ENCODE results near the gene SERINC3. TPM values are rescaled to one million over a fixed set of nuclear protein-coding genes. Genes with fewer than 3 reads are reported as not detected.
"Not testable (repeated sequence)": the region's sequence is repeated elsewhere in the genome, so short reads cannot be mapped to it uniquely, and the experiment has no call there.

SERINC3 gene
- polyA plus RNA-seq, 4 donors = 66.1 to 82.0 (median 77.4) TPM

DNA sequence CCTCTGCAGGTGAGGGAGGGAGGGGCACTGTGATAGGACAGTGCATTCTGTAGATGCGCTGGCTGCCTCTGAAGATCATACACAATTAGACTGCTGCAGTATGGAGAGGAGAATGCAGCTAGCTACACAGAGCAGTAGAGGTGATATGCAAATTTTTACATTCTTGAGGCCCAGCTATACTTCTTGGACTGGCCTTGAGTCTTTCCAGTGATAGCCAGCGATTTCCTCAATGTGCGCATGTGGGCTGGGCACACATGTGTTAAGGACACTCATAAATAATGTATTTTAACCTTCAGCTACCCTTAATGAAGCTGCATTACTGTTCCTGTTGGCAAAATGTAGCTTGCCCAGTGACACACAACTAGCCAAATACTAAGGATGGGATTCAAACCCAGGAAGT, 27.2 kb downstream of the SERINC3 start:
- no peak for DNase-seq (ENCODE audit: low read depth in 4 of 4, low spot score in 3 of 4)

DNA sequence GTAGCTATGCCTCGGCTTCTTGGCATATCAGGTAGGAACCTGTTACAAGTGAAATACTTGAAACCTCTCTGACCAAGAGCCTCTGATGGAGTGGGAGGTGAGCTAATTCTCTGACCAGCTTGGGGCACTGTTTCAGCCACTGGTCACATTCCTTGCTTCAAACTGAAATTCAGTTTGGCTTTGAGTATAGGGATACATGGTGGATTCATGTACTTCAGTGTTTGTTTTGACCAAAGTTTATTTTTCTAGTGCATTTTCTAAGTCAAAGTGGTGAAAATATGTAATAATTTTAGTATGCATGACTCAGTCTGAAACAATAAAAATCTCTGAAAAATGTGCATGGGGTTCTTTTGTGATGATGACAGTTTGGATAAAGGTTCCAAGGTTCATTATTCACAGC, 27.6 kb downstream of the SERINC3 start:
- no peak for DNase-seq (ENCODE audit: low read depth in 4 of 4, low spot score in 3 of 4)

DNA sequence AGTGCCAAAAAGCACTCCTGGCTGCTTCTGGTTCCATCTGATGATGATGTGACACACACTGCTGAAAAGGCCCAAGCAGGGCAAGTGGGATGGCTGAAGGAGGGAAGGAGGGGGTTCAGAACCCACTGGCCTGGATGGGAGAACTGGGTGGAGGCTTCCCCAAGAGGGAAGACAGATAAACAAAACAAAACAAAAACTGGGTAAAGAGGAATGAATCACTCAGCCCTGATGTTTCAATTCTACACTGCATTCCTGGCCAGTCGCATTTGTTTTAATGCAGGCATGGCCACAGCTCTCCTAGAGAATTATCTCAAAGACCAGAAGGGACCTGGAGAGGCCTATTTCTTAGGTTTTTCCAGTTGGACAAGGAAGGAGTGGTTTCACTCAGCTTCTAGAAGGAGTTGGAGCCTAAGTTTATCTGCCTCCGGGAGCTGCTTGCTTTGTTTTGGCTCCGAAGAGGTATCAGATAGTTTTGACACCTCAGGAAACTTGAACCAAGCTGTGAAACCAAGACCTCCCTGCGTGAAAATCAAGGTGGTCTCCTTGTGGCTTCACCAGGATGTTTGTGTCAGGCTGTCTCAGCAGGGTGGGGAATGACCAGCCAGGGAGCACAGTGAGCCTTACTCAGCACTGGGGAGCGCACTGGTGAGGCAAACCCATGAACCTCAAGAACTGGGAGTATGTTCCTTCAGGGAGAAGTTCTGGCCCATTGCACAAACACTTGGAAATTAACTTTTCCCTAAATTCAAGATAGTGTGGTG, 30.1 kb downstream of the SERINC3 start:
- DNase-seq (ENCODE audit: low read depth in 4 of 4, low spot score in 3 of 4) = no peak

DNA sequence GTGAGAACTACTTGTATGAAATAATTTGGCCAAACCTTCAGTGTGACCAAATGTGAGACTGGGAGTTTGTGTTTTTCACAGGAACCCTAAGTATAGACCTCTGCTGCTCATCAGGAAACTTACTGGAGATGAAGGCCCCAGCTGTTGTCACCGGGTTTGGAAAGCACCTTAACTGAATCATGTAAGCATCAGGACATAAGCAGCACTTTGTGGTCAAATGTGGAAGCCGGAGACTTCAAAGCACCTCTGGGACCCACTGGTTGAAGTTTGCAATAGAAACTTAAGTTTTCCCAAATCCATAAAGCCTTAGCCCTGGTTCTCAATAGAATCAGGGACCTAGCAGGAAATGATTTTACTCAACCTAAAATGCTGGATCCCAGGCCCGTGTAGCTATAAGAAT, 31.9 kb downstream of the SERINC3 start:
- DNase-seq (ENCODE audit: low read depth in 4 of 4, low spot score in 3 of 4) = no peak

DNA sequence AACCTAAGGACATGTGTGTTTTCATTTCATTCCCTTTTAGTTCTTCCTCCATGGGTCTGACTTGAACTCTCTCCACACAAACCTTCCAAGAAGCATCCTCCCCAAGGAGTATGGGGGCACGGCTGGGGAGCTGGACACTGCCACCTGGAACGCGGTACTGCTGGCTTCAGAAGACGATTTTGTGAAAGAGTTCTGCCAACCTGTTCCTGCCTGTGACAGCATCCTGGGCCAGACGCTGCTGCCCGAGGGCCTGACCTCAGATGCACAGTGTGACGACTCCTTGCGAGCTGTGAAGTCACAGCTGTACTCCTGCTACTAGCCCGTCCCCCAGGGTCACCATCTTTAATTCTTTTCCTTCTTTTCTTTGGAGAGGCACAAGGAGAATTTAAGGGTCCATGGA, 32.6 kb downstream of the SERINC3 start:
- no peak for DNase-seq (ENCODE audit: low read depth in 4 of 4, low spot score in 3 of 4)

DNA sequence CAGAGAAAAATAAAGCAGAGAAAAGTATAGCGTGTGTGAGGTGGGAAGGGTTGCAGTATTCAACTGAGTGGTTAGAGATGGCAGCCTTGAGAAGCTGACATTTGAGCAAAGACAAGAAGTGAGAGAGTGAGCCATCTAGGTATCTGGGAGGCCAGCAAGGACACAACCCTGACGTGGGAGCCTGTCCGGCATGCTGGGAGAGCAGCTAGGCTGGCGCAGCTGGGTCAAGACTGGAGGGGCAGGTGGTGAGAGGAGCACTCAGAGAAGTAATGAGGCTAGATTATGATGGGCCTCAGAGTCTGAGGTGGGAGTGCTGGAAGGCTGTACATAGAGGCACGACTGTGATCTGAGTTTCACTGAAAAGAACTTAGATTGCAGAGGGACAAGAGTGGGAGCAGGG, 33.3 kb downstream of the SERINC3 start:
- no peak for DNase-seq (ENCODE audit: low read depth in 4 of 4, low spot score in 3 of 4)

DNA sequence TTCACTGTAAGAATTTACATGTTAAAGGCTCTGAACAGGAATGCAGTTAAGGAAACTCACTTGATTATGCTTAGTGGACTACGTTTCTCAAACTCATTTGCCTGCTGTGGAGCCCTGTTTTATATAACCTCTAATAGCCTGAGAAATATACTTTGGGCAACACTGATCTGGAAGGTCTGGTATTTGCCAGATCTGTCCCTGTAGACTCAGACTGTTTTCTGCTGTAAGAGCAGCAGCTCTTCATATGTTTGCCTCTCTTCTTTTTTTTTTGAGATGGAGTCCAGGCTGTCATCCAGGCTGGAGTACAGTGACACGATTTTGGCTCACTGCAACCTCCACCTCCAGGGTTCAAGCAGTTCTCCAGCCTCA, 36.1 kb downstream of the SERINC3 start:
- no peak for DNase-seq (ENCODE audit: low read depth in 4 of 4, low spot score in 3 of 4)

DNA sequence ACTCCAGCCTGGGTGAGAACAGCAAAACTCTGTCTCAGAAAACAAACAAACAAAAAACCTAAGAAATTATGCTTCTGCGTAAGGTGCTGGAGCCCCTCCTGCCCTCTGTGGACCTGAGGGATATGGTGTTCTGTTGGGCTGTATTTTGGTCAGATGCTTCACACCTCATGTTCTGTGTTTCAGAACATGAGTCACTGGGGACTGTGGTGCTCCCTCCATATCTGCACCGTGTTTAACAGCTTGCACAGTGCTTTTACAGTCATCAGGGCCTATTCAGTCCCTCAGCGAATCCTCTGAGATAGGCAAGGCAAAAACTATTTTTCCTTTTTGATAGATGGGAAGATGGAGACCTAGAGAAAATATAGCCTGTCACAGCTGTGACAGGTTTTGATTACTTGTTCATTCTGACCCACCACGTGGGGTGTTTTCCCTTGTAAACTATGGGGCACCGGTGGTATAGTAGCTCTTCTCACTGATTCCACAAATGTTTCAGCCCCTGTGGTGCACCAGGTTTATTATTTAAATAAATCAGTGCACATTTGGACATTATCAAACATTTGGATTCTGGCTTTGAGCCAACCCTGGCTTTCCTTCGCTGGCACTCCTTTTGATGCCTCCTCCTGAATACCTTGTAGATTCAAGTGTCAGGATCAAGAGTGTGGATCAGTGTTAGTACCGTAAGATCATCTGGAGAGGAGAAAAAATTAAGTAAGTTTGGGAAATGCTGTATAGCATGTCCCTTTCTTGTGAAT, 36.6 kb downstream of the SERINC3 start:
- no peak for DNase-seq (ENCODE audit: low read depth in 4 of 4, low spot score in 3 of 4)

DNA sequence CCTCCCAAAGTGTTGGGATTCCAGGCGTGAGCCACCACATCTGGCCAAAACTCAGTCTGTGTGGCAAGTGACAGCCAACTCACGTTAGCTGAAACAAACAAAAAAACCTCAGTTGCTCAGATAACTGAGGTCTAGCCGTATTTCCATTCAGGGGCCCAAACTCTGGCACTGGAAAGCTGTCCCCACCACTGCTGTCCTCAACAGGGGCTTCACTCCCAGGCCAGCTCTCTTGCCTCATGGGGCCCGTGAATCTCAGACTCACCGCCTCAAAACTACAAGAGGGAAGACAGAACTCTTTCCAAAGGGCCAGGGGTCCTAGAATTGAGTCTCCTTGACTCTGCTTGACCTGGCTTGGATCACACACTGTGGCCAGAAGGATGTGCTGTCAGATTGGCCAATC, 38.8 kb downstream of the SERINC3 start:
- no peak for DNase-seq (ENCODE audit: low read depth in 4 of 4, low spot score in 3 of 4)

DNA sequence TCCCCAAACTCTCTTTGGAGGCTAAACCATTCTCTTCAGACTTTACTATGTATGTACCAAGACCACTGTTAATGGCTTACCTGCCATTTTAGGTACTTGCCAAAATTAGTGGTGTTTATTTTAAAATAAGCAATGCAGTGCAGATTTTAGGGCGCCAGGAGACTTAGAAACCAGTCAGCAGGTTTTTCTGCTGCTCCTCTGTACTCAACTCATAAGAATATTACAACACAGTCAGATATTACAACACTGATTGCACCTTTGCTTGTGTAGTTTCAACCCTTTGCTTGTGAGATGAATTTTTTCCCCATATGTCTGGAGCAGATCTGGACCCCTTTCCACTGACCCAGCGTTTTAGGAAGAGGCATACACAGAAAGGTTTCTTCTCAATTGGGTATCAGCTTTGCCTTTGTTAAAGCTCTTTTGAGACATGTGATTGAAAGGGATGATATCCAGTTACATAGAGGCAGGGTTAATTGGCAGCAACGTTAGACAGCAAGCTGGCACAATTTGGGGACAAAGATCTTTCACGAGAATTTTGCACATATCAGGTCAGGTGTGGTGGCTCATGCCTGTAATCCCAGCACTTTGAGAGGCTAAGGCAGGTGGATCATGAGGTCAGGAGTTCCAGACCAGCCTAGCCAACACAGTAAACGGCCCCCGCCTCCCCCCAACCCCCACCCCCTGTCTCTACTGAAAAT, 40.0 kb downstream of the SERINC3 start:
- no peak for DNase-seq (ENCODE audit: low read depth in 4 of 4, low spot score in 3 of 4)

DNA sequence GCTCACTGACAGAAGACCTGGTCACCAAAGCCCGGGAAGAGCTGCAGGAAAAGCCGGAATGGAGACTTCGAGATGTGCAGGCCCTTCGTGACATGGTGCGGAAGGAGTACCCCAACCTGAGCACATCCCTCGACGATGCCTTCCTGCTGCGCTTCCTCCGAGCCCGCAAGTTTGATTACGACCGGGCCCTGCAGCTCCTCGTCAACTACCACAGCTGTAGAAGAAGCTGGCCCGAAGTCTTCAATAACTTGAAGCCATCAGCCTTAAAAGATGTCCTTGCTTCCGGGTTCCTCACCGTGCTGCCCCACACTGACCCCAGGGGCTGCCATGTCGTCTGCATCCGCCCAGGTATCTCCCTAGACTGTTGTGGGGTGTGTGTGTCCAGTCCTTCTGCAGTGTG, 41.8 kb downstream of the SERINC3 start:
- no peak for DNase-seq (ENCODE audit: low read depth in 4 of 4, low spot score in 3 of 4)

DNA sequence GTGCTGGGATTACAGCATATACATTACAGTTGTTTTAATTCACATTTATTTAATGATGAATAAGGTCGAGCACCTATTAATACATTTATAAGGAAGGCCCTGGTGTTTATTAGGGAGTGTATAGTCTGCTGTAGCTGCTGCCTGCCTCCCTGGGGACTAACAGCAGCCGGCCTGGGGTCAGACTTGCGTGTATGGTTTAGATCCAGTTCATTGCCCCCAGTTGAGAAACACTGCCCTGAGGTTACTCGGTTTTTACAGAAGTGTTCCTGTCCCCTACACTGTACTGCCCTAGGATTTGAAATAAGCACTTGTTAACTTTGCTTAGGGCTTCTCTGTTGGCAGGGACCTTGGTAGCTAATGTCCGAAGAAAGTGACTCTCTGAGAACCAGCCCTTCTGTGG, 42.2 kb downstream of the SERINC3 start:
- no peak for DNase-seq (ENCODE audit: low read depth in 4 of 4, low spot score in 3 of 4)

DNA sequence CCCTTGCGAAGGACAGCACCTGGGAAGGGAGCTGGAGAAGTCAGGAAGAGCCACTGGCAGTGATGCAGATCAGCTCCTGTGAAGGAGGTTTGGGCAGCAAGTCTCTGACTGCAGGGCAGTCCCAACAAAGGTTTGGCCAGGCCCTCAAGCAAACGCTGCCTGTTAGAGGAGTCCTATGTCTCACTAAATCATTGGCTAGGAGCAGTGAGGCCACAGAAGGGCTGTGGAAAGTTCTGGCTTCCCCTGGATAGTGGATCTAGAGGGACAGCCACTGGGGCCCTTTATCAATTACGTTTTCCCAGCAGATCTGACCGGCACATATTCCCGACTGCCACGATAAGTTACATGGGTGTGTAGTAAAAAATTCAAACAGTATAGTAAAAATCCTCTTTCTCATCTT, 43.7 kb downstream of the SERINC3 start:
- DNase-seq (ENCODE audit: low read depth in 4 of 4, low spot score in 3 of 4) = no peak

DNA sequence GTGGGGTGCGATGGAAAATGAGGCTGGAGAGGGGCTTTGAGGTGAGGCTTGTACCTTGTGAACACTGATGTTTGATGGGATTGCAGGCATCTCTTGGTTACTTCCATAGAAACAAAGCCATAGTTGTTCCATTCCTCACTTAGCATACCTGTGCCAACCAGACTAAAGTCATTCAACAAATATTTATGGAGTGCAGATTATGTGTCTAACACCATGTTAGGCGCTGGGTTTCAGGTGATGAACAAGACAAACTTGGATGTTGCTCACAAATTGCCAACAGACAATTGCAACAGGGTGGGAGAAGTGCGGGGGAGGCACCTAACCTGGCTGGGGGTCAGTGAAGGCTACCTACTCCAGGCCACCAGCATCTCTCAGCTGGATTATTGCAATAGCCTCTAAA, 44.7 kb downstream of the SERINC3 start:
- no peak for DNase-seq (ENCODE audit: low read depth in 4 of 4, low spot score in 3 of 4)

DNA sequence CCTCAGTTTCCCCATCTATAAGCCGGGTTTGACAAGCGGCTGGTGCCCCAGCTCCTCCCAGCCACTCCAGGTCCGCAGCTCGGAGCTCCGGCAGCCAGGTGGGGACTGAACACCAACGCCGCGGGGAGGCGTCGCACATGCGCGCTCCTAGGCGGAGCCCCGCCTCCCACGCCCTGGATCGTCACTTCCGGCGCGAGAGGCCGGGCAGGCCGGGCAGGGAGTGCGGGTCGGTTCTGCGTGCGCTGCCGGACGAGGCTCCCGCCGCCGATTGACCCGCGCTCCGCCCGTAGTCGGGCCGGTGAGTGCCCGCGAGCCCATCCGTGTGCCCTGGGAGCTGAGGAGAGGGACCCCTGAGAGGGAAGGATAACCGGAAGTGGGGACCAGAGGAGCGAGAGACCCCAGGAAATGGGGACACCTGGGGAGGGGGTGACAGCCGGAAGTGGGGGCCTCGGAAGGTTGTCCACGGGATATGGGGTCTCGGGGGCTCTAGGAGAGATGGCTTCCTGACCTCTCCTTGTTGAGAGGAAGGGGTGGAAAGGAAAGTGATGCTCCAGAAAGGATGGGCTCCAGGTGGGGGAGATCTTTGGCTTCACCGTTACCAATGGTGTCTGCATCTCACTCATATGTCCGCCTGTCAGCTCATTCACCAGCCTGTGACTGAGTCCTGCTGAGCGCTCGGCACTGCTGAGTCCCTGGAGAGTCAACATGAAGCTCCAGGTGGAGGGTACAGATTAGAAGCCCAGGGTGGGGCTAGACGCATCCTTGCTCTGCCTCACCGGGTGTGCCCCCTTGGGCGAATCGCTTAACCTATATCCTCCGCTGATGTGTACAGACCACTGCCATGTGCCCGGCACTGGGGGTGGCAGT, 45.9 kb downstream of the SERINC3 start, which contains the start of gene TTPAL:
TSS of gene TTPAL (plus strand) at position 181 of the 867 bp plus-strand sequence. CDS start 4,126 bp downstream, outside the sequence.
- peak; percentile 75 to 81 (median 77) for DNase-seq (ENCODE audit: low read depth in 4 of 4, low spot score in 3 of 4)

DNA sequence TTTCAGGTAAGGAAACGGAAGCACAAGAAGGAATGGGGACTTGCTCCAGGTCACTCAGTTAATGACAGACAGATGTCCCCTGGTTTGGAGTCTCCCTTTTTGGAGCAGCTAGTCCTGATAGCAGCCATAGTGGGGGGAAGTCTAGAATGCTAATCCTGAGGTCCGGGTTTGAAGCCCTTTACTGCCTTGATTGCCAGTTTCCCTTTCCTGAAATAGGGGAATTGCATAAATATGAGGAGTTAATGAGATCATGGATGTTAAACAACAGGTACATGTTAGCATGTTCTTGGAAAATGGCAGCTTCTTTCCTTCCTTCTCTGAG, 46.5 kb downstream of the SERINC3 start:
- no peak for DNase-seq (ENCODE audit: low read depth in 4 of 4, low spot score in 3 of 4)

DNA sequence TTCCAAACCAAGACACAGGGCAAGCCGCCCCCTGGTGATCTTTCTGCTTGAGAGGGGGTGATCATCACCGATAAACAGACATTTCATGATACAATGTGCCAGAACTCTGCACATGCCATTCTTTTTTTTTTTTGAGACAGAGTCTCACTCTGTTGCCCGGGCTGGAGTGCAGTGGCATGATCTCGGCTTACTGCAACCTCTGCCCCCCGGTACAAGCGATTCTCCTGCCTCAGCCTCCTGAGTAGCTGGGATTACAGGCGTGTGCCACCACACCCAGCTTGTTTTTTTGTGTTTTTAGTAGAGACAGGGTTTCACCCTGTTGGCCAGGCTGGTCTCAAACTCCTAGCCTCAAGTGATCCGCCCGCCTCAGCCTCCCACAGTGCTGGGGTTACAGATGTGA, 49.6 kb downstream of the SERINC3 start:
- DNase-seq (ENCODE audit: low read depth in 4 of 4, low spot score in 3 of 4) = not testable (repeated sequence)

DNA sequence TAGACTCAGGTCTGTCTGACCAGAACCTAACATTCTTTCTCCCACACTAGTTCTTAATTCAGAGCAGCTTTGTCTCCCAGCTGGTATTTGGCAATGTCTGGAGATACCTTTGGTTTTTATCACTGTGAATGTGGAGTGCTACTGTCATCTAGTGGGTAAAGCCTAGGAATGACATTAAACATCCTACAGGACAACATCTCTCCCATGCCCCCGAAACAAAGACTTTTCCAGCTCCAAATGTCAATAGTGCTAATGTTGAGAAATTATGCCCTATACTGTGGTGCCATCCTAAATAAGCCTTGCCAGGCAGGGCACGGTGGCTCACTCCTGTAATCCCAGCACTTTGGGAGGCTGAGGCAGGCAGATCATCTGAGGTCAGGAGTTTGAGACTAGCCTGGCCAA, 50.4 kb downstream of the SERINC3 start:
- no peak for DNase-seq (ENCODE audit: low read depth in 4 of 4, low spot score in 3 of 4)

DNA sequence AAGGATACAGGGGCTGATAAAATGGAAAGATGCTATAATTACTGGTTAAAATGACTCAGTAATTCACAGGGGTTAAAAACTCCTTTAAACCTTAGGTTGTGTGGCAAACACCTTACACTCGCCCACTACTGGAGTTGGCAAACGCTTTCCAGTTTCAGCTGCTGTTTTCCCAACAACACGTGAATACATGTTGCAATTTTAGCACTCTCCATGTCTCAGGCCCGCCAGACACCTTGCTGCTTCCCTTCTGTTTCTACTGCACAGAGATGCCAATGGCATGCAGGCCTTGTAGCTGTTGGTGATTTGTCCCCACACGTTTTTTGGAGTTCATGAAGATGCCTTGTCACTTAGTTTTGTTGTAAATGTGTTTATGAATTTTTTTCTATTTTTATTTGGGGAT, 51.5 kb downstream of the SERINC3 start:
- DNase-seq (ENCODE audit: low read depth in 4 of 4, low spot score in 3 of 4) = no peak

DNA sequence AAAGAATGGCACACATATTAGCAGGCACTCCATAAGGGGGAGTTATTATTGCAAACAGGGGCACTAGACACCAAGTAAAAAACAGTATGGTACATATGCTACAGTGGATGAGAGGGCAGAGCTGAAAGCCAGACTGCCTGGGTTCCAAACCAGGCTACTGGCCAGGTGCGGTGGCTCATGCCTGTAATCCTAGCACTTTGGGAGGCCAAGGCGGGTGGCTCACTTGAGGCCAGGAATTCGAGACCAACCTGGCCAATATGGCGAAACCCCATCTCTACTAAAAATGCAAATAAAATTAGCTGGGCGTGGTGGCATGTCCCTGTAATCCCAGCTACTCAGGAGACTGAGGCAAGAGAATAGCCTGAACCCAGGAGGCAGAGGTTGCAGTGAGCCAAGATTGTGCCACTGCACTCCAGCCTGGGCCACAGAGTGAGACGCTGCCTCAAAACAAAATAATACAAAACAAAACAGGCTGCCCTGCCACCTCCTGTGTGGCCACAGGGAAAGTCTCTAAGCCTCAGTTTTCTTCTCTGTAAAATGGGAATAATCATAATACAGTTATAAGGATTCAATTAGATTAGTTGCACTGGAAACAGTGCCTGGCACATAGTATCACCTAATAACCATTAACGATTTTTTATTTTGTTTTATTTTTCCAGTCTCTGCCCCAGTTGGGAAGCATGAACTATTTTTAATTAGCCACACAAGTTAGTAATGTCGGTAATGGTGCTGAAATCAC, 53.7 kb downstream of the SERINC3 start:
- DNase-seq (ENCODE audit: low read depth in 4 of 4, low spot score in 3 of 4) = no peak
